ENCODE data around the gene SST.

SST gene

DNA sequence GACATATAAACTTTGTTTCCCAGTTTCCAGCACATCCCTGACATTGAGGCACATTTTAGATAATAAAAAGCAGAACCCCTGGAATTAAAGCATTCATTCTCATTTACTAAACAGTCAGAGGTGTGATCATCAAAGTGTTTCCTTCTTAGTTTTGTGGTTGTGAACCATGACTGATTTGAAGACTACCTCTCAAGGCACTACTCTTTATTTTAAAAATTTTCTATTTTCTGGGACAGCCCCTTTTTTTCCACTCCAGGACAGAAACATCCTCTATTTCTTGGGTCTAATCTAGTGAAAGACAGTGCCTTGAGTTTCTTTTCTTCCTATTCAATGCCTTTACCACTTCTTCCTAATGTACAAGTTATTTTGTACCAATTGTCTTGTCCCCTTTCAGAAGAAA lies 5.2 kb downstream of the SST start:
- TF ChIP-seq PKNOX1 (IDR thresholded peaks at IDR 0.05), result no peak
- no peak for TF ChIP-seq FOXK2 (IDR thresholded peaks at IDR 0.05)
- no peak for TF ChIP-seq SP1 (IDR thresholded peaks at IDR 0.05)
- TF ChIP-seq FOXA1 (IDR thresholded peaks at IDR 0.05), result no peak
- TF ChIP-seq ELF4 (IDR thresholded peaks at IDR 0.05), result no peak
- no peak for TF ChIP-seq SUZ12 (IDR thresholded peaks at IDR 0.05)
- no peak for TF ChIP-seq CTBP1 (IDR thresholded peaks at IDR 0.05; ENCODE audit: borderline replicate concordance)
- no peak for TF ChIP-seq ARNT (IDR thresholded peaks at IDR 0.05)
- TF ChIP-seq L3MBTL2 (conservative IDR thresholded peaks at IDR 0.05), result no peak
- ChIA-PET CTCF (no interaction called here), POLR2A (no interaction called here)
- DNase-seq (ENCODE audit: extremely low spot score), result no peak

DNA sequence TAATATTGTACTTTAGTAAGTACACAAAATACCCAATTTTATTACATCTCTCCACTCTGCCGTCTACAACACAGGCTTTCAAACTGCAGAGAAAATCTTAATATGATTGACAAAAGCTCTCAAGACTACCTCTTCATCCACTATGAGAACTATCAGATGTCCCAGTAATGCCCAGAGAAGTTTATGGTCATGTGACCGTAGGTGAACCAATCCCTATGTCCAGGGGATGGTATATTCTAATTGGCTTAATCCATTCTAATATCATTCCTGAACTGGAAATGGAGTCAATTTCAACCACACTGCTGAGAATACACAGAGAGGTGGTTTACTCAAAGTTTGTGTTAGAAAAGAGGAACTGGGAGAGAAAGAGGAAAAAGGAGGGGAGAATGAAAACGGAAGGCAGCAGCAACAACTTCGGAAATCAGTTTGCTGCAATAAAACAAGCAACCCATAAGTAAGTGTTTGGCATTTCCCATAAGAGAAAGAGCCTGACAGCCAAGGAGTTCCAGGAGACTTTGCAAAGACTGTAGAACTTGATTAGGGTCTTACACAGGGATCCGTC lies 7.3 kb downstream of the SST start:
- POLR2A ChIA-PET, result no interaction called here

DNA sequence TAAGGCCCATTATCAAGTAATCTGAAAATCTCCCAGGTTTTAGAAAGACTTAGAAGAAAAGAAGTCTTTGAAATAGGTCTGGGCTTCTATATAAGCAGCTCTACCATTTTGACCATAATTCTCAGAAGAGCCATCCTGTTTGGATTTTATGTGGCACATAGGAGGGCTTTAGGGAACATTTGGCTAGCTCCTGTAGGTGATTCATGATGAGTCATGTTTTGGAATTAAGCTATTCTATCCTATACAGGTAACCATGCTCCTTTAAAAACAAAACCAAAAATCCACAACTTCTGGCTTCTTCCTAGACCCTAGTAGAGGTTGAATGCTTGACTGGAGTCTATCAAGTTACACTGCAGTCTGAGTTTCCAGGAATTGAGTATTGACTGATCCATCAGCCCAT lies 8.9 kb downstream of the SST start:
- TF ChIP-seq FOXK2 (IDR thresholded peaks at IDR 0.05) (no peak), BHLHE40 (IDR thresholded peaks at IDR 0.05; ENCODE audit: borderline replicate concordance) (no peak), TARDBP (IDR thresholded peaks at IDR 0.05) (no peak), HDGF (IDR thresholded peaks at IDR 0.05; ENCODE audit: borderline replicate concordance) (no peak), PKNOX1 (IDR thresholded peaks at IDR 0.05) (no peak), ARNT (IDR thresholded peaks at IDR 0.05) (no peak), NFRKB (IDR thresholded peaks at IDR 0.05) (no peak), CTBP1 (IDR thresholded peaks at IDR 0.05; ENCODE audit: borderline replicate concordance) (no peak), SUZ12 (IDR thresholded peaks at IDR 0.05) (no peak), ZNF384 (IDR thresholded peaks at IDR 0.05) (no peak), SP1 (IDR thresholded peaks at IDR 0.05) (no peak), FOXM1 (IDR thresholded peaks at IDR 0.05; ENCODE audit: borderline replicate concordance) (no peak), LEF1 (IDR thresholded peaks at IDR 0.05; ENCODE audit: borderline replicate concordance) (no peak), FOXA1 (IDR thresholded peaks at IDR 0.05) (no peak), L3MBTL2 (conservative IDR thresholded peaks at IDR 0.05) (no peak)
- DNase-seq (ENCODE audit: extremely low spot score), result no peak
- CTCF ChIA-PET, result no interaction called here
- POLR2A ChIA-PET, result no interaction called here

More for the DNA sequence above, 7.3 kb downstream of the SST start:
- DNase-seq (ENCODE audit: extremely low spot score), result no peak
- CTCF ChIA-PET, result interaction anchor here (1.8 kb wide), 1 partner anchor 17 kb away, joined by 3 read pairs; no protein-coding TSS in a partner anchor
- TF ChIP-seq ELF4 (IDR thresholded peaks at IDR 0.05) (no peak), HDGF (IDR thresholded peaks at IDR 0.05; ENCODE audit: borderline replicate concordance) (no peak), PKNOX1 (IDR thresholded peaks at IDR 0.05) (no peak), L3MBTL2 (conservative IDR thresholded peaks at IDR 0.05) (no peak), TARDBP (IDR thresholded peaks at IDR 0.05) (no peak), CTBP1 (IDR thresholded peaks at IDR 0.05; ENCODE audit: borderline replicate concordance) (no peak), SUZ12 (IDR thresholded peaks at IDR 0.05) (no peak), NFRKB (IDR thresholded peaks at IDR 0.05) (no peak), BHLHE40 (IDR thresholded peaks at IDR 0.05; ENCODE audit: borderline replicate concordance) (no peak), SP1 (IDR thresholded peaks at IDR 0.05) (no peak), LEF1 (IDR thresholded peaks at IDR 0.05; ENCODE audit: borderline replicate concordance) (no peak), FOXK2 (IDR thresholded peaks at IDR 0.05) (no peak), FOXA1 (IDR thresholded peaks at IDR 0.05) (no peak), FOXM1 (IDR thresholded peaks at IDR 0.05; ENCODE audit: borderline replicate concordance) (no peak), ARNT (IDR thresholded peaks at IDR 0.05) (no peak), ZNF384 (IDR thresholded peaks at IDR 0.05) (no peak)

GRCh38 chr3:187651282-187651681 lies 18.9 kb downstream of the SST start:
- ChIA-PET POLR2A (no interaction called here), CTCF (no interaction called here)
- TF ChIP-seq FOXK2 (IDR thresholded peaks at IDR 0.05), result no peak
- TF ChIP-seq BHLHE40 (IDR thresholded peaks at IDR 0.05; ENCODE audit: borderline replicate concordance), result no peak
- no peak for TF ChIP-seq ARNT (IDR thresholded peaks at IDR 0.05)
- no peak for TF ChIP-seq L3MBTL2 (conservative IDR thresholded peaks at IDR 0.05)
- no peak for TF ChIP-seq FOXA1 (IDR thresholded peaks at IDR 0.05)
- TF ChIP-seq HDGF (IDR thresholded peaks at IDR 0.05; ENCODE audit: borderline replicate concordance), result no peak
- no peak for TF ChIP-seq ELF4 (IDR thresholded peaks at IDR 0.05)
- no peak for TF ChIP-seq CTBP1 (IDR thresholded peaks at IDR 0.05; ENCODE audit: borderline replicate concordance)
- no peak for TF ChIP-seq SP1 (IDR thresholded peaks at IDR 0.05)
- TF ChIP-seq SUZ12 (IDR thresholded peaks at IDR 0.05), result no peak
- no peak for TF ChIP-seq PKNOX1 (IDR thresholded peaks at IDR 0.05)
- TF ChIP-seq TARDBP (IDR thresholded peaks at IDR 0.05), result no peak
- no peak for TF ChIP-seq LEF1 (IDR thresholded peaks at IDR 0.05; ENCODE audit: borderline replicate concordance)
- TF ChIP-seq ZNF384 (IDR thresholded peaks at IDR 0.05), result no peak
- no peak for DNase-seq (ENCODE audit: extremely low spot score)

- POLR2A ChIA-PET, result no interaction called here
- CTCF ChIA-PET, result no interaction called here
These were observed 22.0 kb downstream of the SST start for GRCh38 chr3:187648177-187648576.

More at GRCh38 chr3:187648177-187648576, 22.0 kb downstream of the SST start:
- TF ChIP-seq PKNOX1 (IDR thresholded peaks at IDR 0.05) (no peak), FOXA1 (IDR thresholded peaks at IDR 0.05) (no peak), NFRKB (IDR thresholded peaks at IDR 0.05) (no peak), ZNF384 (IDR thresholded peaks at IDR 0.05) (no peak), FOXM1 (IDR thresholded peaks at IDR 0.05; ENCODE audit: borderline replicate concordance) (no peak), SUZ12 (IDR thresholded peaks at IDR 0.05) (no peak)
- DNase-seq (ENCODE audit: extremely low spot score), result no peak

Data from HEK293T (cell line).